Measurements from ENCODE around the gene PDLIM3.

The PDLIM3 gene

DNA sequence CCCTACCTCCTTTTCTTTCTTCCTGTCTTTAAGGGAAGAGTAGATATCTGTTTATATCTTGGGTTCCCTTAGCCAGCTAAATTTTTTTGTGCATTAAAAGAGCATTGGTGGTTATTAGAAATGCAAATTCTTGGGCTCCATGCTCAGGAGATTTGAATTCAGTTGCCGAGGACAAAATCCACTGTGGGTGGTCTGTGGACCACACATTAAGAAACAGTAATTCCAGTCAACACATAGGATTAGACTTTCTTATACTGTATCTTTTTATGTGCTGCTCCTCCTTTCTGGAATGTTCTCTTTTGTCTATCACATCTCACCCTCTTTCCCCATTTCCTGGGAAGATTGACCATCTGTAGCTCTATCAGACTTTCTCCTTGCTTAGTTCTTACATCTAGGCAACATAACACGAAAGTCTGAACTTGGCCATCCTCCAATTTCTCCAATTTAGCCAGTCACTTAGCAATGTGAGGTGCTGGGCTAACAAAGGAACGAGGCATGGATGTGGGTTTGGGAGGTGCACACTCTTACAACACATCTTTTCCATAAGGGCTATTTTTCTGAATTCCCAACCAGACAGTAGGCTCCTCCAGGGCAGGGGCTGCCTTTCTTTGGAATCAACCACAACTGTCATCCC lies 5.3 kb upstream of the PDLIM3 start:
- DNase-seq (ENCODE audit: insufficient read length, low spot score) (no peak), FAIRE-seq (no peak)

DNA sequence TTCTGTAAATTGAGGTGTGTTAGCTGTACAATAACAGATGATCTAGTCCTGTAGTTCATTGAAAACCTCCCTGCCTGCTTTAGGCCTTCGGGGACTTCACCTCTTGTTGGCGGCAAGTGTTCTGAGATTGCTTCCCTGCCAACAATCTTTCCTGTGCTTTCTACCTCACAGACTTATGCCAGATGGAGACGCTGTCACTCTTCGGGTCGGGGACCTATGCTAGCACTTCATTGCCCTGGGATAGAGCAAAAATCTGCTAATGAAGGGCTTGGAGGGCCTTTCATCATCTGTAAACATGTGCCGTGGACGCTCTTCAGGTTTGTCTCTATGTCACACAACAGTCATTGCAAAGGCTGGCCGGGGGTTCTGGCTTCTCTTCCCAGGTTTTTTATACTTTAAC lies 4.7 kb upstream of the PDLIM3 start:
- FAIRE-seq (no peak), DNase-seq (ENCODE audit: insufficient read length, low spot score) (no peak)
- TF ChIP-seq, protein P1, sequence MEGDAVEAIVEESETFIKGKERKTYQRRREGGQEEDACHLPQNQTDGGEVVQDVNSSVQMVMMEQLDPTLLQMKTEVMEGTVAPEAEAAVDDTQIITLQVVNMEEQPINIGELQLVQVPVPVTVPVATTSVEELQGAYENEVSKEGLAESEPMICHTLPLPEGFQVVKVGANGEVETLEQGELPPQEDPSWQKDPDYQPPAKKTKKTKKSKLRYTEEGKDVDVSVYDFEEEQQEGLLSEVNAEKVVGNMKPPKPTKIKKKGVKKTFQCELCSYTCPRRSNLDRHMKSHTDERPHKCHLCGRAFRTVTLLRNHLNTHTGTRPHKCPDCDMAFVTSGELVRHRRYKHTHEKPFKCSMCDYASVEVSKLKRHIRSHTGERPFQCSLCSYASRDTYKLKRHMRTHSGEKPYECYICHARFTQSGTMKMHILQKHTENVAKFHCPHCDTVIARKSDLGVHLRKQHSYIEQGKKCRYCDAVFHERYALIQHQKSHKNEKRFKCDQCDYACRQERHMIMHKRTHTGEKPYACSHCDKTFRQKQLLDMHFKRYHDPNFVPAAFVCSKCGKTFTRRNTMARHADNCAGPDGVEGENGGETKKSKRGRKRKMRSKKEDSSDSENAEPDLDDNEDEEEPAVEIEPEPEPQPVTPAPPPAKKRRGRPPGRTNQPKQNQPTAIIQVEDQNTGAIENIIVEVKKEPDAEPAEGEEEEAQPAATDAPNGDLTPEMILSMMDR (IDR thresholded peaks at IDR 0.05; ENCODE audit: insufficient read depth, missing control alignments) = peak; percentile 9

More for the DNA sequence above, 5.3 kb upstream of the PDLIM3 start:
- TF ChIP-seq, protein P1 (IDR thresholded peaks at IDR 0.05; ENCODE audit: insufficient read depth, missing control alignments) = no peak

DNA sequence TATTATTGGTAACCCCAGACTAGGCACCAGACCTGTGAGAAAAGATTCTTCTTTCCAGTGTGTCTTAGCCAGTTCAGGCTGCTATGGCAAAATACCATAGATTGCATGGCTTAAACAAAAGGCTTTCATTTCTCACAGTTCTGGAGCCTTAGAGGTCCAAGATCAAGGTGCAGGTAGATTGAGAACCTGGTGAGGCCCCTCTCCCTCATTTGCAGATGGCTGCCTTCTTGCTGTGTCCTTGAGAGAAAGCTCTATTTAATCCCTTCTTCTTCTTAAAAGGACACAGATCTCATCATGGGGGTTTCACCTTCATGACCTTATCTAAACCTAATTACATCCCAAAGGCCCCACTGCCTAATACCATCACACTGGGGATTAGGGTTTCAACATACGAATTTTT lies 3.5 kb upstream of the PDLIM3 start:
- no peak for DNase-seq (ENCODE audit: insufficient read length, low spot score)
- FAIRE-seq = no peak
- TF ChIP-seq, protein P1 (IDR thresholded peaks at IDR 0.05; ENCODE audit: insufficient read depth, missing control alignments) = no peak

DNA sequence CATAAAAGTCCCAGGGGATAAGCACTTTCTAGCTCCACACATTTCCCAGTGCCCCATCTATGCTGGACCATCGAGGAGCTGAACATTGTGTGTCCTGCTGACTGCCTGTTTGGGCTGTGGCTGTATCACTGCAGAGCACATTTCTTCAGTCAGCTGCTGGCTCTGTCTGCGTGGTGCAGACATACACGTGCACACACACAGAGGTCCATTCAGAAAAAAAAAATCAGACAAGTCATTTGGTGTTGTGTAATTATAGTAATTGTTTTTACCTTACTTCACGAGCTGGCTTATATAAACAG lies 1.1 kb upstream of the PDLIM3 start:
- FAIRE-seq (no peak), DNase-seq (ENCODE audit: insufficient read length, low spot score) (no peak)
- TF ChIP-seq, protein P1 (IDR thresholded peaks at IDR 0.05; ENCODE audit: insufficient read depth, missing control alignments) = no peak

DNA sequence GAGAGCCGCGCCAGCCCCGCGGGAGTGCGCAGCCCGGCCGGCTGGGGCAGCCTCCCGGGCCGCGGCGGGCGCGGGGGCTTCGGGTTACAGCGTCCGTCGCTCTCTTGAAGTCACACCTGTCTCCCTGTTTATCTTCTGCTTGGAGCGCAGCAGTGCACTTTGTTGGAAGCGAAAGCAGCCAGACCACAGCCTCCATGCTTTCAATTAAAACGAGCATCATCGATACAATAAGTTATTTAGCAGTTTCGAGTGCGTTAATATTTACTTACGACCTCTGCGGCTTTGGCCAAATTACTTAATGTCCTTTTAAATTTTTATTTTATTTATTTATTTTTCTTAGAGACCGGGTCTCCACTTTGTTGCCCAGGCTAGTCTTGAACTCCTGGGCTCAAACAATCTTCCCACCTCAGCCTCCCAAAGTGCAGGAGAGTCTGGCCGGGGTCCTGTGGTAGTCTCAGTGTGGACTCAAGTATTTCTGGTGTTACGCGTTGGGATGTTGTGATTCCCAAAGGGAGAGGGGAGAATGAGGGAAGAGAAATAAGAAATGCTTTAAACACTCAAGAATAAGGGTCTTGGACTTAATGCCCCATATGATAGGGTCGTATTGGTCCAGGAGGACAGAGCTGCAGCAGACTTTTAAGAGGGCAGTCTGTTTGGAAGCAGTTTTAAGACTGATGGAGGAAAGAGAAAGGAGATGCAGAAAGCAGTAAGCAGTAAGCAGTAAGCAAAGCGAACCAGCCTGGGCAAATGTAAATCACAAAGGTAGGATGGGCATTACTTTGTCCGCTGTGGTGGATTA lies 504 bp upstream of the PDLIM3 start:
- no peak for FAIRE-seq
- no peak for DNase-seq (ENCODE audit: insufficient read length, low spot score)
- TF ChIP-seq, protein P1 (IDR thresholded peaks at IDR 0.05; ENCODE audit: insufficient read depth, missing control alignments) = no peak

DNA sequence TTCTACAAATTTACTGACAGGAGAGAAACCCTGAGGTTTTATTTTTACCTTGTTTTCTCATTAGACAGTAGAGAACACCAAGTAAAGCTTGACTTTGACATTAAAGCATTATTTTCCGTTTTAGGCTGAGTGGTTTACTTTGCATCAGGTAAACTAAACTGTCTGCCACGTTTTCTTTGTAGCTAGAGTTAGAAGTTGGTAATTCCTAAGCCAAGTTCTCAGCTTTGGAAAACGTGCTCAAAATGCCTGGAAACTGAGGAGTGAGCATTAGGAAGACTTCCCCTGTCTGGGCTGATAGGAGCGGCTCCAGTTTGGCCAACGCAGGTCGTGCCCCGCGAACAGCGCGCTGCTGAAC lies 819 bp downstream of the PDLIM3 start:
- FAIRE-seq (no peak), DNase-seq (ENCODE audit: insufficient read length, low spot score) (no peak)
- TF ChIP-seq, protein P1 (IDR thresholded peaks at IDR 0.05; ENCODE audit: insufficient read depth, missing control alignments) = no peak

DNA sequence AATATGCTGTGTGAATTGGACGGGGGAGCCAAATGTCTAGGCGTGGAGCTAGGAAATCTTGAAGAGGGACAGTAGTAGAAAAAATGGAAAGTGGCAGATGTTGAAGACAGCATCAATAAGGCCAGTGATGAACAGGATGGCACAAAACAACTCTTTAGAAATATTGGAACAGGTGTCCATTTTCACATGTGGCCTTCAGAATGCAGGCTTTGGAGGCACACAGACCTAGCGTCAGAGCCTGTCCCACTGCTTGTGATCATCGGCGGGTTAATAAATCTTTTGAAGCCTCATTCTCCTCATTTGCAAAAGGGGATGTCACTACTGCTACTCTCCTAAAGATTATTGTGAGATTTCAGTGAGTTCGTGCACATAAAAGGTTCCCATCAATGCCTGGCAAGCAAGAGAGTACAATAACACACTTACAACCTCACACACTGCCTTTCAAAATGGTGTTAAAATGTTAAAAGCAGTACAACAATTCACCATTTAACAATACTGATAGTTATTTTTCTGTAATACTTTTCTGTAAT lies 2.4 kb downstream of the PDLIM3 start:
- TF ChIP-seq, protein P1 (IDR thresholded peaks at IDR 0.05; ENCODE audit: insufficient read depth, missing control alignments) = no peak
- no peak for DNase-seq (ENCODE audit: insufficient read length, low spot score)
- FAIRE-seq = no peak
